H7 (cell line): ENCODE data around the gene PHB1. TPM values are rescaled to one million over a fixed set of nuclear protein-coding genes. Genes with fewer than 3 reads are reported as not detected.

Experiments used
- DNase-seq: peaks from one replicate; pipeline ENCODE4 v3.0.0; 2012
- H3K27me3 ChIP-seq: 2 replicates; pipeline ENCODE4 v1.6.0; 2011; ENCODE audit warnings: mild to moderate bottlenecking, low read length; ENCODE audit not compliant: control insufficient read depth, insufficient read depth
- H3K36me3 ChIP-seq: replicated peaks from 2 replicates; pipeline ENCODE4 v1.5.1; 2011; ENCODE audit warnings: low read length; ENCODE audit not compliant: control insufficient read depth, insufficient read depth
- H3K4me3 ChIP-seq: 2 replicates; pipeline ENCODE4 v1.5.1; 2011; ENCODE audit warnings: low read depth, mild to moderate bottlenecking, control low read depth, low read length, moderate library complexity; ENCODE audit not compliant: insufficient read depth
- total RNA-seq: library from RNA; depleted of rRNA; stranded (reverse); fragments of >200 nt; shearing (Covaris generic); gene quantifications from 2 replicates; pipeline ENCODE4 v1.2.3, GENCODE V29; 2014

The PHB1 gene
- total RNA-seq, 1 experiment from 2014 or later: 384 TPM

- Histone ChIP-seq H3K36me3 (no peaks in the 10 kb centered on the region), H3K27me3 (0 out of 2 replicates have a peak, but pooled peaks cover 1% of the 10 kb centered on the region), H3K4me3 (no peak overlapping the region)
- DNase-seq: no peak
Measured at GRCh38 chr17:49447628-49448302, 33.1 kb upstream of the PHB1 start.

DNA sequence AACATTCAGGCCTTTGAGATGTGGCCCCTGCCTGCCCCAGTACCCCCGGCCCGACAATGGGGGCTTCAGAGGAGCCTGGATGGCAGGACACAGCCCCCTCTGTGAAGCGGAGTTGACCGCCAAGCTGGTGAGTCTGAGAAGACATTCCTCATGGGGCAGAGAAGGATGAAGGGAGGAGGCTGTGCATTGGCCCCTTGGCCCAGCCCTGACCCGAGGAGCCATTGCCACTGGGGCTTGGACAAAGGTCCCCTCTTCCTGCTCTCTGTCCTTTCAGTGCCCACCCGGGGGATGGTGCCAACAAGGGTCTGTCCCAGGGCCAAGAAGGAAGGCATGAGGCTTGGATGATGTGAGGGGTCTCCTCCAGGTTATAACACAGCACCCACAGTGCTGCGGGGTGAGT, 30.9 kb upstream of the PHB1 start:
- no peak for DNase-seq
- H3K4me3 ChIP-seq: no peak overlapping the region
- H3K36me3 ChIP-seq: no peaks in the 10 kb centered on the region
- 0 out of 2 replicates have a peak, but pooled peaks cover 1% of the 10 kb centered on the region for H3K27me3 ChIP-seq

- no peaks in the 10 kb centered on the region for H3K36me3 ChIP-seq
Measured at GRCh38 chr17:49444384-49444783, 29.7 kb upstream of the PHB1 start.

GRCh38 chr17:49443862-49444261, 29.2 kb upstream of the PHB1 start:
- H3K36me3 ChIP-seq: no peaks in the 10 kb centered on the region
- DNase-seq: no peak
- H3K27me3 ChIP-seq: peaks cover 11% of the 10 kb centered on the region
- H3K4me3 ChIP-seq: no peak overlapping the region

More at GRCh38 chr17:49444384-49444783, 29.7 kb upstream of the PHB1 start:
- Histone ChIP-seq H3K4me3 (no peak overlapping the region), H3K27me3 (peaks cover 7% of the 10 kb centered on the region)
- no peak for DNase-seq

DNA sequence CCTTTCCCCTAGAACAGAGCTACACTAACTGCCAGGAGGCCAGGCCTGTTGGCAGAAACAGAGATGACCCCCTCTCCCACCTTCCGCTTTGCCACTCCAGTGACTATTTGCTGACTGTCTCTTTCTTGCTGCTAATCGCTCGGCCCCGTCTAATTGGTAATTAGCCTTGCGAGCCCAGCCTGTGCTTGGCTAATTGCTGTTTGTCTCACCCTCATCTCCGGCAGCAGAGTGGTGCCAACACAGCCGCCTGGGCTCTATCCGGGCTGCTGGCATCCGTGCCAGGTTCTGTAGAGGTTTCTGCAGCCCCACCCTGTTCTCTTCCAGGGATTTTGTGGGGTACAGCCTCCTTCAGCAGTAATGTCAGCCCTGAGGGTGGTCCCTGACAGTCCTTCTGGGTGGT, 27.4 kb upstream of the PHB1 start:
- Histone ChIP-seq H3K27me3 (peaks cover 14% of the 10 kb centered on the region), H3K36me3 (no peaks in the 10 kb centered on the region), H3K4me3 (no peak overlapping the region)
- no peak for DNase-seq

- Histone ChIP-seq H3K27me3 (peaks cover 14% of the 10 kb centered on the region), H3K36me3 (no peaks in the 10 kb centered on the region), H3K4me3 (no peak overlapping the region)
- DNase-seq: no peak
Measured at GRCh38 chr17:49441578-49441977, 26.9 kb upstream of the PHB1 start.

DNA sequence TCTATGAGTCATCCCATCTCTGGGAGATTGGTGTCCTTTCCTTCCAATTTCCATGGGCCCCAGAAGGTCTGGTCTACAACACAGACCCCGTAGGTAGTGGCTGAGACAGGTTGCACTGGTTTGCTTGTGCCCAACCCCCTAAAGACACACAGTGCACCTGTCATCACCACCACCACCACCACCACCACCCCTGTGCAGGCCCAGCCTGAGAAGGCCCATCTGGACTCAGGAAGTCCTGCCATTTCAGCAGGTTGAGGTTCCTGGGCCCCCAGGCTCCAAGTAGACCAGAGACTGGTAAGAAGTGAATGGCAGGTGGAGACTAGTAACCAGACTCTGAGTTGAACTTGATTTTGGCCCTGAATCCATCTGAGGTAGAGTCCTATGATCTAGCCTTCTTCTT, 25.9 kb upstream of the PHB1 start:
- no peak for DNase-seq
- peaks cover 14% of the 10 kb centered on the region for H3K27me3 ChIP-seq
- H3K36me3 ChIP-seq: no peaks in the 10 kb centered on the region
- H3K4me3 ChIP-seq: no peak overlapping the region

DNA sequence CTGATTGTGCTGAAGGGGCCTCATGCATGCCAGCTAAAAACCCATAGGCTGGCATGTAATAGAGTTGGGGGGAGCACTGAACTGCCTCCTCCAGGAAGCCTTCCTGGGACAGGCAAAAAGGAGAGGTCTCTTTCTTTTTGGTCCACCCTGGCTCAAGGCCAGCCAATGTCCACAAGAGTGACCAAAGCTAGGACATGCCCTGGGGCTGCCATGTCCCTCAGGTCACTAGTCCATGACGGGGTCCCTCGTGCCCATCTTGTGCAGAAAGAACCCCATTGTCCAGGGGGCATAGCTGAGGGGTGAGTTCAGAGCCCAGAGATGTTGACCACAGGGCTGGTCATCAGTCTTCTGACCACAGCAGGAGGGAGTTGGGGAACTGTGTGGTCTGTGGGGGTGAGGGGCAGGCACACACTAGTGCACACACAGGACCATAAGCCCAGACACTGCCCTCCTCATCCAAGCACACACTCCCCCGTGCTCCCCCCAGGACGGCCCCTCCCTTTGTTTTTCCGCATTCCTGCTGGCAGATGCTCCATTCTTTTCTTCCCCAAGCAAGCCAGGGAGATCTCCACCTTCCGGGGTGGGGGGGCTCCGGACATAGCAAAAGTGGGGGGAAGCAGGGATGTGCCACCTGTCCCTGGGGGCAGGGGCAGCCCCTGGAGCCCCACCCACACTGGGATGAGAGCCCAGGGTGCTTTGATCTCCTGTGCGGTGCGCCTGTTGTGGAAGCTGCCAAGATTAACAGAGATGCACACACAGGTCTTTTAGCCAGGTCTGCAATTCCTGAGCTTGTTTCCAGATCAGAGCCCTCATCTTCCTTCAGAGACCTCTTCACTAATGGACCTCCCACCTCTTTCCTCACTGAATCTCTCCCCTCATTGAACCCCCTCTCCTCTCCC, 25.2 kb upstream of the PHB1 start:
- no peak for DNase-seq
- Histone ChIP-seq H3K27me3 (peaks cover 14% of the 10 kb centered on the region), H3K4me3 (no peak overlapping the region), H3K36me3 (no peaks in the 10 kb centered on the region)

- peaks cover 14% of the 10 kb centered on the region for H3K27me3 ChIP-seq
- DNase-seq: no peak
- H3K36me3 ChIP-seq: no peaks in the 10 kb centered on the region
- peak overlapping the region; percentile 41 for H3K4me3 ChIP-seq
Measured at GRCh38 chr17:49439305-49439672, 24.6 kb upstream of the PHB1 start.

DNA sequence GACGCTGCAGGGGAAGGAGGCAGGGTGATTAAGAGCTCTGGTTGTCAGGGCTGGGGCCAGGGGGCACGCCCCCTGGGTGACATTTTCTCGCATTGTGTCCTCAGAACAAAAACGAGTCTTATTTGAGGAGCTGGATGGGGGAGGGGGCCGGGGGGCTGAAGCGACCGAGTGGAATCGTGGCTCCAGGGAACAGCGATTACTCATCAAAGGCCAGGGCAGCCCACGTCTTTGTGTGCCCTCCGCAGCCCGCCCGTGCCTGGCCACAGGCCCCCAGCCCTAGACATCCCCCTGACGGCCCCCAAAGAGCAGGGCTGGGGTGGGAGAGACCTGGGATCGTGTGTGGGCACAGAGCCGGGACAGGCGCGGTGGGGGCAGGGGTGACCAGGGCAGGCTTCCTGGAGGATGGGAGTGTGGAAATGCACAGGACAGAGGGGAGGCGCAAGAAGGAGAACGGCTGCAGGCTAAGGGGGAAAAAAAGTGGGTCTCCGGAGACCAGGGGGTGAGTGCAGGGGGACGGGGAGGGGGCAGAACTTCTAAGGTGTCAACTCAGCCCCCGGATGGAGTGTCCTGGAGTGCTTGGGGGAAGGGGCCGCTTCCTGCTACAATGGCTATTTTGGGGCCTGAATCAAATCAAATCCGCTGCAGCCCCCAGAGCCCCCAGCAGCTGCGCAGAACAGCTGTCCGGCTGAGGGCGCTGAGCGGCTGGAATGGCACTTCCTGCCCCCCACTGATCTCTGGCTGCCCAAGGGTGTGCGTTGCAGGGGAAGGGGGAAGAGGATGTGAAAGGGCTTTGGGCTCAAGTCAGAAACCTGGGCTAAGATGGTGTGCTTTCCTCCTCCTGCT, 24.0 kb upstream of the PHB1 start:
- peak; percentile 76 for DNase-seq
- H3K27me3 ChIP-seq: peaks cover 14% of the 10 kb centered on the region
- peak overlapping the region; percentile 41 for H3K4me3 ChIP-seq
- no peaks in the 10 kb centered on the region for H3K36me3 ChIP-seq

DNA sequence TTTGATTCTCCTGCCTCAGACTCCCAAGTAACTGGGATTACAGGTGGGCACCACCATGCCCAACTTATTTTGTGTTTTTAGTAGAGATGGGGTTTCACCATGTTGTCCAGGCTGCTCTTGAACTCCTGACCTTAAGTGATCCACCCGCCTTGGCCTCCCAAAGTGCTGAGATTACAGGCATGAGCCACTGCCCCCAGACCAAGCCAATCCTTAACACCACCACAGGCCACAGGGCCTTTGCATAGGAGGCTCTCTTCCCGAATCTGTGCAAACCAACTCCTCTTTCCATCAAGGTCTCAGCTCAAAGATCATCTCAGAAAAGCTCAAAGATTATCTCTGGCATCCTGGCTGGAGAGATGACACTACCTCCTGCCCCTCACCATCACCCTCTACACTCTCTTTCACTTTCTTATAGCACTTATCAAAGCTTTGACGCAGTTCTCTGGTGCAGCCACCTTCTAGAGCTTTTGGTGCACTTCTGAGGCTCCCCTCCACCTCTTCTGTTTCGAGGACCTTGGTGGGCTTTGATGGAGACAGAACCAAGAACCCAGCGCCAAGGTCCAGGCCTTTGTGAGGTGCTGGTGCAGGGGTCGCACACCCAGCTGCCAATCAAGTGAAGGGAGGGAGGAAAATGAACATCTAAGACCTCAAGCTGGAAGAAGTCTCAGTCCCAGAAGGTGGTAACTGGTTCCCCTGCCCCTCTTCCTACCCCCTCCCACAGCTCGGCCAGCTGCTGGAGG, 23.2 kb upstream of the PHB1 start:
- Histone ChIP-seq H3K27me3 (peaks cover 14% of the 10 kb centered on the region), H3K4me3 (peak overlapping the region; percentile 41), H3K36me3 (no peaks in the 10 kb centered on the region)
- no peak for DNase-seq

DNA sequence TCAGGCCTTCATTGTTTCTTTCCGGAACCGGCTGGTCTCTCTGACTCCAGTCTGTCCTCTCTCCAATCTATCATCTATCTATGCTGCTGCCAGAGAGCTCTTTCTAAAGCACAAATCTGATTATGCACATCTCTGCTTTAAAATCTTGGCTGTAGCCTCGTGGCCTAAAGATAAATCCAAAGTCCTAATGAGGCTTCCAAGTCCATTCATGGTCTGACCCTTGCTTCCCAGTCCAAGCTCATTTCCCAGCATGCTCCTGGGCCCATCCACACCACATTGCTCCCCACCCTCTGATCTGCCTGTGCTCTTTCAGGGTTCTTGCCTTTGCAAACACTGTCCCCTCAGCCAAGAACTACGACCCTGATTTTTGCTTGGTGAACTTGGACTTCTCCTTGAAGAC, 21.5 kb upstream of the PHB1 start:
- no peak overlapping the region for H3K4me3 ChIP-seq

DNA sequence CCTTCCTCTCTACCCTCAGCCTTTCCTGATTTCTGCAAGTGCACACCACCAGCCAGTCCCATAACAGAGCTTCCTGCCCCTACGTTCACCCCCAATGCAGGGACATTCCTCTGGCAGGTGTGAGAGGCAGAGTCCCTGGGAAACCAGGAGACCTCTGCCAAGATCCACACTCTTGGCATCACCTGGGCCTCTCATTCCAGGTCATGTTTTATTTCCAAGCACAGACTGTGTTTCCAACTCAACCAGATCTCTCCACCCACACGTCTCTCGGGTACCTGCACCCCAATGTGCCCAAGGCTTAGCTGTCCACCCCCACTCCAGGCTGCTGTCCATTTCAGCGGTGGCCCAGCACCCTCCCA, 21.0 kb upstream of the PHB1 start:
- no peaks in the 10 kb centered on the region for H3K36me3 ChIP-seq
- H3K4me3 ChIP-seq: no peak overlapping the region
- peaks cover 14% of the 10 kb centered on the region for H3K27me3 ChIP-seq
- DNase-seq: no peak

More for the DNA sequence above, 21.5 kb upstream of the PHB1 start:
- Histone ChIP-seq H3K27me3 (peaks cover 14% of the 10 kb centered on the region), H3K36me3 (no peaks in the 10 kb centered on the region)
- peak; percentile 7 for DNase-seq
